HG02973 (cell line): ENCODE results near the gene LPP.

Experiments
- ATAC-seq: cut with Tn5 transposase; IDR thresholded peaks from one replicate; pipeline ENCODE4 v1.9.1; 2021; ENCODE audit warnings: moderate library complexity; ENCODE audit not compliant: unreplicated experiment

The LPP gene

GRCh38 chr3:188196232-188196990 is 42.5 kb downstream of the LPP start:
- no peak for ATAC-seq

GRCh38 chr3:188197388-188197847 is 43.5 kb downstream of the LPP start:
- no peak for ATAC-seq

DNA sequence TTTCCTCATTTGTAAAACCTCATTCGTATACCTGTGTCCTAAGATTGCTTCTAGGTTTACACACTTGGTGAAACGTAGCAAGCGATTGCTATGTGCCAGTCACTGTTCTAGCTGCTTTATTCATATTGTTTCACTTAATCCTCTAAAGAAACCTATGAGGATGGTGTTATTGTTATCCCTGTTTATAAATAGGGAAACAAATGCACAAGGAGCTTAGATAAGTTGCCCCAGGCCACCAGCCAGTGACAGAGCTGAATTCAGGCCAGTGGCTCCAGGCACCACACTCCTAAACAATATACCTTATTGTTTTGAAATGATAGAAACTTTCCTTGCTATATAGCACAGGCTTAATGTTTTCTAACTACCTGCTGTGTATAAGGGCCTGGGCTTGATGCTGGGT is 44.0 kb downstream of the LPP start:
- no peak for ATAC-seq

DNA sequence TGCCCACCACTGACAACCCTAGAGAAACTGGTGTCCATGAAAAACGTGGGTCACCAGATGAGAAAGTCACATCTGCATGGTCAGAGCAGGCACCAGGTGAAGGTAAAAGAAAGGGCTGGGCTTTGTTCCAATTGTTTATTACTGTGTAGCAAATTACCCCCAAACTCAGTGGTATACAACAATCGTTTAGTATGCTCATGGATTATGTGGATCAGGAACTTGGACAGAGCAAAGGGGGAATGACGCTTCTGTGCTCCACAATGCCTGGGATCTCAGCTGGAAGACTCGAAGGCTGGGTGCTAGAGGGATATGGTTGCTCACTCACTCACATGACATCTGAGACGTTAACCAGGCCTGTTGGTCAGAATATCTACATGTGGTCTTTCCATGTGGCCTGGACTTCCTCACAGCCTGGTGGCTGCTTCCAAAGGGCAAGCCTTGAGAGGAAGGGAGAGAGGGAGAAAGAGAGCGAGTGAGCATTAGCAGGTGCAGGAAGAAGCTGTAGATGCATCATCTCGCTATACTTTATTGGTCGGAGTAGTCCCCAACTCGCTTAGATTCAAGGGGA is 44.9 kb downstream of the LPP start:
- ATAC-seq, result no peak

GRCh38 chr3:188199386-188199785 is 45.4 kb downstream of the LPP start:
- no peak for ATAC-seq

GRCh38 chr3:188200481-188200880 is 46.5 kb downstream of the LPP start:
- ATAC-seq, result no peak

DNA sequence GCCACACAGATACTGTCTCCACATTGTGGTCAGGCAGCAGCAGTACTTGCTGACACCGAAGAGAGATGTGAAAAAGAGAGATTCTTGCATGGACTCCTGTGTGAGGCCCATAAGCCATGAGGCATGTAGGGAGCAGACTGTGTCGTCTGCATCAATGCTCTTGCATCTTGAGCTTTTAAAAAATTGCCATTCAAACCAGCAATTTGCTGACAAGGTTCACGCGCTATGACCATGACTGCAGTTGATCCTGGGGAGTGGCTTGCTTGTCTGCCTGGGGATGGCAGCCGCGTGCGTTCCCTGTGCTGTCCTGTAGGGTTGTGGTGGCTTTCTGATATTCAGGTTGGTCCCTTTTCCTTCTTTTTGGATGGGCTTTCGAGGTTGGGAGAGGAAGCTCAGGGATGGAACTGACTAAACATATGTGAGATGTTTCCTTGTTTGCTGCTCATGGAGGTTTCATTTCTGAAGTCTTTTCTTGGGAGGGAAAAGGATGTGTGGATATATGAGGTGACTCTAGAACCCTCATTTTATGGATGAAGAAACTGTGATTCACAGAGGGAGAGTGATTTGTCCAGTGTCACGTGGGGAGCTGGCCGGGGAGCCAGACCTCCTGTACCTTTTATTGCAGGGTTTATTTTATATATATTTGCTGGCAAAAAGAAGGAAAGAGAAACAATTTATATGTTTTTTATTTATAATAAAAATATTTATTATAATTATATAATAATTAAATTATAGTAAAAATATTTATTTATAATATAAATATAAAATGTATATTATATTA is 48.6 kb downstream of the LPP start:
- no peak for ATAC-seq

GRCh38 chr3:188204526-188204925 is 50.6 kb downstream of the LPP start:
- no peak for ATAC-seq

DNA sequence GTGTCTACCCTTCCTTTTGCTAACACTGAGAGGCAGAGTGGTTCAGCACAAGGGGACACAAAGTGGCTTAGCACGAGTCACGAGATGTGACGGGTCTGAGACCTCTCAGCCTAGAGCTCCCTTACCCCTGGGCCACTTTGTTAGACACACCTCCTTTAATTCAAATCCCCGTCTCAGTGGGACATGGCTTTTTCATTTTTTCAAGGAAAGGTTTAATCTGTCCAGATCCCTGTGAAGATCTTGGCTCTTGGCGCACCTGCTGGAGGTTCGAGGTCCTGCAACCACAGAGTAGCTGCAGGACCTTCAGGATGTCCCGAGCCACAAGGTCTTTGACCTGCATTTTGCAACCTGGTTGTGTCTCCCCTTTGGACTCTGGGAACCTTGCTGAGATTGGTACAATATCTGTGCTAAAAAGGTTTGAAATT is 52.0 kb downstream of the LPP start:
- ATAC-seq, result no peak

DNA sequence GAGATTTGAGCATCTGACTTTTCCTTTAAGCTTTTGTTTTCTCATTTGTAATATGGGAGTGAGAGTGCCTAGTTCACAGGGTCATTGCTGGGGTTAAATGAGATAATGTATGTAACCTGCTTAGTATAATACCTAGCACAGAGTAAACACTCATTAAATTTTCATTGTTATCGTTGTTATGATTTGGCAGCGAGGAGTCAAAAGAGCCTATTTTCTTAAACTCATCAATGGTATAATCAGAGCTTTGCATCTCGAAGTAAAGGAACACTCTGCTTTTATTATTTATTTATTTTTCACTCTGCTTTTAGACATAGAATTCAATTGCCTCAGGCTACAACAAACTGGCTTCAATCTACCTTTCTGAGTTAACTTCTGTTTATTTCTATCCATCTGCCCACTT is 52.8 kb downstream of the LPP start:
- no peak for ATAC-seq

GRCh38 chr3:188207941-188208515 is 54.1 kb downstream of the LPP start:
- ATAC-seq, result no peak

GRCh38 chr3:188208516-188208981 is 54.6 kb downstream of the LPP start:
- no peak for ATAC-seq

DNA sequence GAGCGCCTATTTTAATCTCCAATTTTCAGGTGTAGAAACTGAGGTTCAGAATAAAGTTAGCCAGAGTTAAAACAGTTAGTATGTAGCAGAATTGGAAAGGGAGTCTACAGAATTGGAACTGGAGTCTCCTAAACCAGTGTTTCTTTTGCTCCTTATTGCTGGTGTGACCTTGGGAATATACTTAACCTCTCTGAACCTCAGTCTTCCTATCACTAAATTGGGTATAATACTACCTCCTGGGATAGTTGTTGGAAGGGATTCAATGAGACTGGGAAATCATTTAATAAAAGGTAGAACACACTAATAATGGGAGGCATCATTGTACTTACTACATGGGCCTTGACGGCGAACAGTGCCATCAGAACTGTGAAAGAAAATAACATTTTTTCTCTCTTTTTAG is 55.1 kb downstream of the LPP start:
- ATAC-seq, result no peak

DNA sequence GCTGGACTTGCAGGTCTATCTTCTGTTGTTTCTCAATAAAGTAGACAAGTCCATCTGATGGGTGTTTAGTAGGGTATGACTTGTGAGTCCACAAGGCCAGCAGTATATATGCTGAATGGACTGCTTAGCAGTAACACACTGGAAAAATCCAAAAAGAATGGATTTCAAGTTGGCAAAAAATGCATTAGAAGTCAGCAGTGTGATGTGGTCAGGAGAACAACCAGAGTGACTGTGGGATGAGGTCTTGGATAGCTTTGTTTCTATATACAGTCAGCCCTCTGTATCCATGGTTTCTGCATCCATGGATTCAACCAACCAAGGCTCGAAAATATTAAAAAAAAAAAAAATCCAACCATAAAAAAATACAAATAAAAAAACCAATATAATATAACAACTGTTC is 55.8 kb downstream of the LPP start:
- no peak for ATAC-seq

GRCh38 chr3:188211476-188211875 is 57.5 kb downstream of the LPP start:
- ATAC-seq, result no peak

DNA sequence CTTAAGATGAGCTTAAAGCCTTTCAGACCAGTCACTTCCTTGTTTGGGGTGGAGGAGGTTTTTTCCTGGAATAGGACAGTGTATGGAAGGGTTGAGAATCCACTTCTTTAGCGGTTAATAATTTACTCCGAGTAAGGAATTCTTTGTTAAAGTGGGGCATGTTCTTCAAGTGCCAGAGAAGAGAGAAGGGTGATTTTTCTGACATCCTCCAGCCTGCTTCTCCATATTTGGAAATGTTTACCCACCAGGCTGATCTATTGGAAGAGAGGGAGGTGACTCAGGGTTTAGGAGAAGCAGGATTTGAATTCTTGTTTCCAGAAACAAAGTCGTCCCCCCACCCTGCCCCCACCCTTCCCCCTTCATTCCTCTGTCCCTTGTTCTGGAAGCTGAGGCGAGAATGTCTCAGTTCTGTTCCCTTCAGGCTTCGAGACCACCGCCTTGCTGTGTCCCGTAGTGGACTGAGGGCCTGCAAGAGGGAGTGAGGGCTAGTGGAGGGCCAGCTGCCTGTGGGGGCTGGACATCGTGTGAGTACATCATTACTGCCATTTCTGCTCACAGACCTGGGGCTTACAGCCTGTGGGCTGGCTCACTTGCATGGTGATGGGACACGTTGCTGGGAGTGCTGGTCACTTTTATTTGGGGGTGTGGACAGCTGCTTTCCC is 58.5 kb downstream of the LPP start:
- ATAC-seq, result no peak

DNA sequence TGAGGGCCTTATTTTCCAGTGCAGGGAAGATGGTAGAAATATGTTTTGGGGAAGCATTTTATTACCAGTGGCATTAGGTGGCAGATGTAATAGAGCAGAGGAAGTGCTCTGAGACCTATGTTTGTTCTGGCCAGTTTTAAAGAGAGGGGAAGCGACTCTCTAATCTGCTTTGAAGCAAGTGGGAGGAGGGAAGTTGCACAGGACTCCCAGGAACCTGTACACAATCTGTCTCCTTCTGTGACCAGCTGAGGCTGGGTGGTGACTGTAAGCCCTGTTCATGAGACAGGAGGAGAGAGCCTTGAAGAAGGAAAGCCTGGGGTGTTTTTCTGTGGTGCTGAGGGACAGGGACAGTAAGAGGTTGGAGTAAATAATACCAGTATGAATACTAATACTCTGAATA is 60.5 kb downstream of the LPP start:
- ATAC-seq, result no peak

DNA sequence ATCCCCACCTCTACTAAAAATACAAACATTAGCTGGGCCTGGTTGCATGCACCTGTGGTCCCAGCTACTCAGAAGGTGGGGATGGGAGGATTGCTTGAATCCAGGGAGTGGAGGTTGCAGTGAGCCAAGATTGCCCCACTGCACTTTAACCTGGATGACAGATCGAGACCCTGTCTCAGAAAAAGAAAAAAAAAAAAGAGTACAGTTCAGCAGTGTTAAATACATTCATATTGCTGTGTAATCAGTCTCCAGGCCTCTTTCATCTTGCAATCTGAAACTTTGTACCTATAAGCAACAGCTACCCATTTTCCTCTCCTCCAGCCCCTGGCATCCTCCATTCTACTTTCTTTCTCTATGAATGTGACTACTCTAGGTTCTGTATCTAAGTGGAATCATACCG is 61.2 kb downstream of the LPP start:
- ATAC-seq, result no peak

DNA sequence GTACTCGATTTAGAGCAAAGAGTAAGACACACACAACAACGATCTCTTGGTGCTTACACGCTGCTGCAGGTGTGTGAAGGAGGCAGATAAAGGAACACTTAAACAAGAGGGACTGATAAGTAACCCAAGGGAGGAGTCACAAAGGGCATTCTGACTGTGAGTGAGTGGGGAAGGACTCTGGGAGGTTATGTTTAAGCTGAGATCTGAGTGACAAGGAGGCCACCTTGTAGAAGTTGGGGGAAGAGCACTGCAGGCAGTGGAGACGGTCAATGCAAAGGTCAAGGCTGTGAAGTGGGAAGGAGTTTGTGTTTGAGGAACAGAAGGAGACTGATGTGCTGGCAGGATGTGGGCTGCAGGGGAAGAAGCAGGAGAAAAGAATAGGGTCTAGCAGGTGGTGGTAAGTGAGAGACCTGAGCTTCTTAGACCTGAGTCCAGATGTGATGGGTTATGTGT is 63.1 kb downstream of the LPP start:
- ATAC-seq, result no peak

DNA sequence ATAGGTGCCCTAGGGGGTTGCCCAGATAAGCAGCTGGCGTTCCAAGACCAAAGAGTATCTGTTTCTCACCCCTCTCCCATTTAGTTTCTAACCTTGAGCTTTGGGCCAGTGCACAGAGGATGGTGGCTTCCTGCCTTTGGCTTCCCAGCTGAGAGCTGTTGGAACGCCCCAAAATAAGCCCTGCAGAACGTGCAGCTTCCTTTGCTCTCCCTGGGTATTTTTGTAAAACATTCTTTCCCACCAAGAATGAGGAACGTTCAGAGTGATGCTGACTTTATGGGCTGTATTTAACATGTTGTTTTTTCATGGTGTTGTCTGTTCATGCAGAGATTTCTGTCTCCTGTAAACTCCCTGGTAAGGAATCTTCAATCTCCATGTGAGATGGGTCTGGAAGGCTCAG is 63.8 kb downstream of the LPP start:
- ATAC-seq, result no peak

- no peak for ATAC-seq
Observed at GRCh38 chr3:188218603-188219002, 64.6 kb downstream of the LPP start.
